ENCODE data around the gene KRTAP10-4.
A peak's percentile ranks its signal among the peaks of the same experiment; 100 is the strongest.
"Not testable (repeated sequence)": the region's sequence is repeated elsewhere in the genome, so short reads cannot be mapped to it uniquely, and the experiment has no call there.

Gene KRTAP10-4

GRCh38 chr21:44579833-44580144, 6.3 kb downstream of the KRTAP10-4 start:
- no peak for TF ChIP-seq CTCF (IDR thresholded peaks at IDR 0.05; ENCODE audit: low read depth, low read length)
- Histone ChIP-seq H3K4me3 (ENCODE audit: low read depth, low read length) (no peak overlapping the region), H3K27me3 (ENCODE audit: insufficient read depth, low read depth, severe bottlenecking) (no peaks in the 10 kb centered on the region), H3K27ac (no peak overlapping the region), H3K9me3 (ENCODE audit: severe bottlenecking) (peaks cover 17% of the 10 kb centered on the region), H3K36me3 (no peaks in the 10 kb centered on the region)
- no peak for DNase-seq

GRCh38 chr21:44580231-44580821, 6.8 kb downstream of the KRTAP10-4 start, which contains the start of gene KRTAP10-5:
Gene KRTAP10-5 (minus strand): TSS chr21:44580604. CDS start chr21:44580578, 26 bp downstream.
- not testable (repeated sequence) for H3K36me3 ChIP-seq; H3K4me3 ChIP-seq (ENCODE audit: low read depth, low read length); H3K27me3 ChIP-seq (ENCODE audit: insufficient read depth, low read depth, severe bottlenecking); DNase-seq; H3K27ac ChIP-seq
- peaks cover 17% of the 10 kb centered on the region for H3K9me3 ChIP-seq (ENCODE audit: severe bottlenecking)

GRCh38 chr21:44581158-44581557, 7.6 kb downstream of the KRTAP10-4 start:
- no peak for TF ChIP-seq CTCF (IDR thresholded peaks at IDR 0.05; ENCODE audit: low read depth, low read length)
- no peaks in the 10 kb centered on the region for H3K27me3 ChIP-seq (ENCODE audit: insufficient read depth, low read depth, severe bottlenecking)
- peaks cover 17% of the 10 kb centered on the region for H3K9me3 ChIP-seq (ENCODE audit: severe bottlenecking)
- H3K4me3 ChIP-seq (ENCODE audit: low read depth, low read length): no peak overlapping the region
- no peaks in the 10 kb centered on the region for H3K36me3 ChIP-seq
- no peak overlapping the region for H3K27ac ChIP-seq
- no peak for DNase-seq

GRCh38 chr21:44582055-44582454, 8.5 kb downstream of the KRTAP10-4 start:
- no peak overlapping the region for H3K27ac ChIP-seq
- no peaks in the 10 kb centered on the region for H3K36me3 ChIP-seq
- TF ChIP-seq CTCF (IDR thresholded peaks at IDR 0.05; ENCODE audit: low read depth, low read length): no peak
- peaks cover 10% of the 10 kb centered on the region for H3K9me3 ChIP-seq (ENCODE audit: severe bottlenecking)
- no peaks in the 10 kb centered on the region for H3K27me3 ChIP-seq (ENCODE audit: insufficient read depth, low read depth, severe bottlenecking)
- no peak for DNase-seq
- no peak overlapping the region for H3K4me3 ChIP-seq (ENCODE audit: low read depth, low read length)

GRCh38 chr21:44583089-44583799, 9.7 kb downstream of the KRTAP10-4 start:
- H3K4me3 ChIP-seq (ENCODE audit: low read depth, low read length): peak overlapping the region; percentile 9
- H3K27me3 ChIP-seq (ENCODE audit: insufficient read depth, low read depth, severe bottlenecking): no peaks in the 10 kb centered on the region
- no peak for TF ChIP-seq CTCF (IDR thresholded peaks at IDR 0.05; ENCODE audit: low read depth, low read length)
- H3K9me3 ChIP-seq (ENCODE audit: severe bottlenecking): peaks cover 6% of the 10 kb centered on the region
- H3K27ac ChIP-seq: peak overlapping the region; percentile 18; the same call in 1 of the 2 replicates
- H3K36me3 ChIP-seq: no peaks in the 10 kb centered on the region
- DNase-seq: peak; percentile 81

GRCh38 chr21:44583800-44584147, 10.2 kb downstream of the KRTAP10-4 start:
- Histone ChIP-seq H3K4me3 (ENCODE audit: low read depth, low read length) (no peak overlapping the region), H3K9me3 (ENCODE audit: severe bottlenecking) (peaks cover 6% of the 10 kb centered on the region), H3K36me3 (no peaks in the 10 kb centered on the region), H3K27me3 (ENCODE audit: insufficient read depth, low read depth, severe bottlenecking) (no peaks in the 10 kb centered on the region), H3K27ac (no peak overlapping the region)
- DNase-seq: no peak
- no peak for TF ChIP-seq CTCF (IDR thresholded peaks at IDR 0.05; ENCODE audit: low read depth, low read length)
